ENCODE measurements around the gene CCDC8. TPM values are rescaled to one million over a fixed set of nuclear protein-coding genes. Genes with fewer than 3 reads are reported as not detected.

The CCDC8 gene
- total and polyA plus RNA-seq, 2 donors (not counting 3 experiments of a cell fraction or from before 2014, with no cell fraction given), result 0.18 to 0.75 TPM

GRCh38 chr19:46372901-46373490, 40.4 kb downstream of the CCDC8 start:
- Histone ChIP-seq H3K4me2 (ENCODE audit: insufficient read depth, low read length) (no peak overlapping the region), H3K9me3 (replicated peaks; ENCODE audit: control insufficient read depth, insufficient read depth, low read length) (no peaks in the 10 kb centered on the region), H2AFZ (ENCODE audit: low read depth, low read length) (no peak overlapping the region), H3K9me1 (replicated peaks; ENCODE audit: control insufficient read depth, extremely low read depth, insufficient read depth, low read length) (no peaks in the 10 kb centered on the region), H4K20me1 (replicated peaks; ENCODE audit: control insufficient read depth, extremely low read depth, insufficient read depth, low read length) (no peaks in the 10 kb centered on the region), H3K4me1 (ENCODE audit: control insufficient read depth, extremely low read depth, insufficient read depth, low read length) (peaks cover 34% of the 10 kb centered on the region), H3K36me3 (ENCODE audit: control insufficient read depth in 2 of 2, extremely low read depth in 1 of 2, insufficient read depth in 2 of 2, low read length in 2 of 2) (peaks cover 13 to 23% of the 10 kb centered on the region in 2 experiments), H3K4me3 (replicated peaks in 1 of 3; ENCODE audit: insufficient read depth in 1 of 3, low read depth in 1 of 3, low read length in 3 of 3) (no peak overlapping the region), H3K9ac (replicated peaks; ENCODE audit: extremely low read depth, insufficient read depth, low read length) (peak overlapping the region; percentile 16), H3K27me3 (ENCODE audit: control insufficient read depth in 2 of 2, insufficient read depth in 2 of 2, low read length in 2 of 2) (no peaks in the 10 kb centered on the region), H3K79me2 (ENCODE audit: control insufficient read depth, insufficient read depth, low read length) (peaks cover 44% of the 10 kb centered on the region), H3K27ac (ENCODE audit: insufficient read depth, low read depth, low read length) (peak overlapping the region; percentile 79)
- dilution Hi-C loops (cut with MboI; ENCODE audit: extremely low pct_ligation_motif_present, low sequenced_read_pairs), result no loop called here
- FAIRE-seq (peak; percentile 66), DNase-seq (ENCODE audit: low read depth, low spot score) (peak; percentile 30)
- ChIA-PET CTCF (interaction anchor here (0.9 to 4.5 kb wide), 12 partner anchors 9 to 92 kb away, joined by 3 to 37 read pairs (median 4); partner anchors contain the start of gene PPP5C), POLR2A (no interaction called here)
- intact Hi-C loops (cut with micrococcal nuclease), result loop anchor here (1.0 kb wide), 3 partner anchors 22 to 93 kb away; partner anchors contain the start of gene PPP5C
- no TSS peak for BruUV-seq (replicated peaks)
- TF ChIP-seq, protein P1, sequence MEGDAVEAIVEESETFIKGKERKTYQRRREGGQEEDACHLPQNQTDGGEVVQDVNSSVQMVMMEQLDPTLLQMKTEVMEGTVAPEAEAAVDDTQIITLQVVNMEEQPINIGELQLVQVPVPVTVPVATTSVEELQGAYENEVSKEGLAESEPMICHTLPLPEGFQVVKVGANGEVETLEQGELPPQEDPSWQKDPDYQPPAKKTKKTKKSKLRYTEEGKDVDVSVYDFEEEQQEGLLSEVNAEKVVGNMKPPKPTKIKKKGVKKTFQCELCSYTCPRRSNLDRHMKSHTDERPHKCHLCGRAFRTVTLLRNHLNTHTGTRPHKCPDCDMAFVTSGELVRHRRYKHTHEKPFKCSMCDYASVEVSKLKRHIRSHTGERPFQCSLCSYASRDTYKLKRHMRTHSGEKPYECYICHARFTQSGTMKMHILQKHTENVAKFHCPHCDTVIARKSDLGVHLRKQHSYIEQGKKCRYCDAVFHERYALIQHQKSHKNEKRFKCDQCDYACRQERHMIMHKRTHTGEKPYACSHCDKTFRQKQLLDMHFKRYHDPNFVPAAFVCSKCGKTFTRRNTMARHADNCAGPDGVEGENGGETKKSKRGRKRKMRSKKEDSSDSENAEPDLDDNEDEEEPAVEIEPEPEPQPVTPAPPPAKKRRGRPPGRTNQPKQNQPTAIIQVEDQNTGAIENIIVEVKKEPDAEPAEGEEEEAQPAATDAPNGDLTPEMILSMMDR (IDR thresholded peaks at IDR 0.05; ENCODE audit: extremely low read depth in 1 of 2, insufficient read depth in 1 of 2, low read depth in 1 of 2, low read length in 2 of 2), result peak; percentile 38 to 43
- no peak for TF ChIP-seq POLR2A (IDR thresholded peaks at IDR 0.05; ENCODE audit: low read depth, low read length)

DNA sequence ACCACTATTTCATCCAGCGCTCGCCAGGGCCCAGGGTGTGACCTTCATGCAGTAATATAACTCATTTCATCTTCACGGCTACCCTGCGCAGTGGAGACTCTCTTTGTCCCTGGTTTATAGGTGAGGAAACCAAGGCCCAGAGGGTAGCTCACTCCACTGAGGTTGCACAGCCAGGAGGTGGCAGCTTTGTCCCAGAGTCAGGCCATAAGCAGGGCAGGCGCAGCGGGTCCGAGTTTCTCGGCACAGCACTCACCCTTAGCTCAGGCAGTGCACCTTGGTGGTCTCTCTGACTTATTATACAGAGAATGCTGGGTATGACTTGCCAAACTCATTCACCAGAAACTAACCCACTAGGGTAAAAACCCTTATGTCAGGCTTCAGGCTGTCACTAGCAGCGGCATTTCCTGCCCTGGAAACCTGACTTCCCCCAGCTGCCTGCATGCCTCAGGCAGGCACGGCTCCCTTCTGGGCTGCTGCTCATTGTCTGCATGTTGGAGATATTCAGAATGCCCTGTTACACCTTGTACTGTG, 41.9 kb downstream of the CCDC8 start:
- BruUV-seq (replicated peaks), result no TSS peak
- Histone ChIP-seq H3K27ac (ENCODE audit: insufficient read depth, low read depth, low read length) (peak overlapping the region; percentile 79), H3K36me3 (ENCODE audit: control insufficient read depth in 2 of 2, extremely low read depth in 1 of 2, insufficient read depth in 2 of 2, low read length in 2 of 2) (peaks cover 8 to 24% of the 10 kb centered on the region in 2 experiments), H3K79me2 (ENCODE audit: control insufficient read depth, insufficient read depth, low read length) (peaks cover 57% of the 10 kb centered on the region), H3K27me3 (ENCODE audit: control insufficient read depth in 2 of 2, insufficient read depth in 2 of 2, low read length in 2 of 2) (no peaks in the 10 kb centered on the region), H3K4me2 (ENCODE audit: insufficient read depth, low read length) (no peak overlapping the region), H3K4me1 (ENCODE audit: control insufficient read depth, extremely low read depth, insufficient read depth, low read length) (peaks cover 34% of the 10 kb centered on the region), H4K20me1 (replicated peaks; ENCODE audit: control insufficient read depth, extremely low read depth, insufficient read depth, low read length) (no peaks in the 10 kb centered on the region), H3K9ac (replicated peaks; ENCODE audit: extremely low read depth, insufficient read depth, low read length) (no peak overlapping the region), H3K4me3 (replicated peaks in 1 of 3; ENCODE audit: insufficient read depth in 1 of 3, low read depth in 1 of 3, low read length in 3 of 3) (no peak overlapping the region), H2AFZ (ENCODE audit: low read depth, low read length) (no peak overlapping the region), H3K9me1 (replicated peaks; ENCODE audit: control insufficient read depth, extremely low read depth, insufficient read depth, low read length) (no peaks in the 10 kb centered on the region), H3K9me3 (replicated peaks; ENCODE audit: control insufficient read depth, insufficient read depth, low read length) (no peaks in the 10 kb centered on the region)
- dilution Hi-C loops (cut with MboI; ENCODE audit: extremely low pct_ligation_motif_present, low sequenced_read_pairs) (no loop called here), intact Hi-C loops (cut with micrococcal nuclease) (no loop called here)
- ChIA-PET POLR2A (interaction anchor here (0.5 kb wide), 1 partner anchor 8 kb away, joined by 3 read pairs; no protein-coding TSS in a partner anchor), CTCF (interaction anchor here (1.1 to 4.5 kb wide), 4 partner anchors 12 to 91 kb away, joined by 3 to 37 read pairs (median 4); no protein-coding TSS in a partner anchor)
- FAIRE-seq (peak; percentile 47), DNase-seq (ENCODE audit: low read depth, low spot score) (peak; percentile 52)
- TF ChIP-seq, protein P1 (IDR thresholded peaks at IDR 0.05; ENCODE audit: extremely low read depth in 1 of 2, insufficient read depth in 1 of 2, low read depth in 1 of 2, low read length in 2 of 2), result peak in 1 of 2 donors; percentile 7
- TF ChIP-seq, protein P2, sequence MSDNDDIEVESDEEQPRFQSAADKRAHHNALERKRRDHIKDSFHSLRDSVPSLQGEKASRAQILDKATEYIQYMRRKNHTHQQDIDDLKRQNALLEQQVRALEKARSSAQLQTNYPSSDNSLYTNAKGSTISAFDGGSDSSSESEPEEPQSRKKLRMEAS (IDR thresholded peaks at IDR 0.05; ENCODE audit: insufficient read depth, insufficient read length), result no peak
